Upper lobe of left lung (tissue), 6 donors: ENCODE data around the gene ERG. TPM values are rescaled to one million over a fixed set of nuclear protein-coding genes. Genes with fewer than 3 reads are reported as not detected.
A peak's percentile ranks its signal among the peaks of the same experiment; 100 is the strongest.

Source experiments
- ATAC-seq, 2 donors: fragments of 200-7000 bp; cut with Tn5 transposase; one replicate each; pipeline ENCODE4 v1.9.1; 2022; ENCODE audit warnings: mild to moderate bottlenecking in 2 of 2, moderate library complexity in 2 of 2; ENCODE audit not compliant: low FRiP score in 2 of 2
- DNase-seq, 2 donors: peaks; one replicate each; pipeline ENCODE4 v3.0.0-alpha.2; 2019 to 2020
- H3K27ac ChIP-seq, 4 donors: fragments of 200-600 bp; sonication (generic); one replicate each; pipeline ENCODE4 v1.5.1; 2016 to 2019
- H3K27me3 ChIP-seq, 4 donors: fragments of 200-600 bp; sonication (generic); one replicate each; pipeline ENCODE4 v1.5.1; 2017 to 2019
- H3K36me3 ChIP-seq, 4 donors: fragments of 200-600 bp; sonication (generic); one replicate each; pipeline ENCODE4 v1.5.1; 2016 to 2019
- H3K4me1 ChIP-seq, 4 donors: fragments of 200-600 bp; sonication (generic); one replicate each; pipeline ENCODE4 v1.5.1; 2018 to 2019
- H3K4me3 ChIP-seq, 4 donors: fragments of 200-600 bp; sonication (generic); one replicate each; pipeline ENCODE4 v1.5.1; 2017 to 2019; ENCODE audit warnings: mild to moderate bottlenecking in 2 of 4, moderate library complexity in 1 of 4
- H3K9me3 ChIP-seq, 4 donors: fragments of 200-600 bp; sonication (generic); one replicate each; pipeline ENCODE4 v1.5.1; 2018 to 2019
- EP300 ChIP-seq, 4 donors: sonication (generic); formaldehyde crosslinking; IDR thresholded peaks; one replicate each; pipeline ENCODE4 v1.5.1; 2017; ENCODE audit warnings: antibody characterized with exemption in 4 of 4, control low read depth in 2 of 4
- POLR2A ChIP-seq, 4 donors: fragments of 450-650 bp; IDR thresholded peaks; one replicate each; pipeline ENCODE4 v1.5.1; 2016 to 2017; ENCODE audit warnings: antibody characterized with exemption in 4 of 4, mild to moderate bottlenecking in 2 of 4
- POLR2AphosphoS5 ChIP-seq, 2 donors: sonication (generic); formaldehyde crosslinking; IDR thresholded peaks; one replicate each; pipeline ENCODE4 v1.5.1; 2017; ENCODE audit warnings: antibody characterized with exemption in 2 of 2
- WGBS, 2 donors: methylation state at CpG; one replicate each; pipeline ENCODE4 v1.1.5; 2017 to 2018; 5-methylcytosine and 5-hydroxymethylcytosine counted together
- total RNA-seq, 6 donors: library from RNA; depleted of rRNA in 4 of 6; stranded (reverse); fragments of >200 nt in 4 of 6; gene quantifications; one replicate each; pipeline versions ENCODE4 v1.1.0 to v1.2.1, GENCODE V29; 2016 to 2021
- TF ChIP-seq, protein P1 (sequence below), 6 experiments: fragments of 450-650 bp in 4 of 6; fragments of 200-600 bp in 2 of 6; sonication (generic) in 2 of 6; IDR thresholded peaks; one replicate each; pipeline ENCODE4 v1.5.1; 2016 to 2019; ENCODE audit warnings: antibody characterized with exemption in 6 of 6
- donor health status: DM: no; HTN: no; CAD: no; lungs with moderate emphysema.
- donor health status: DM: no; HTN: yes; CAD: no; lungs with severe emphysema.

ERG gene
- total RNA-seq, 6 donors from 2014 or later = 14.7 to 38.9 (median 18.1) TPM

GRCh38 chr21:38479641-38480525, 18.4 kb downstream of the ERG start:
- 65 to 75% methylated on average over 12 of the region's 12 CpGs for WGBS, 2 donors
- Histone ChIP-seq H3K36me3 (no peaks in the 10 kb centered on the region), H3K27ac (no peak overlapping the region), H3K27me3 (no peaks in the 10 kb centered on the region), H3K9me3 (no peaks in the 10 kb centered on the region), H3K4me3 (no peak overlapping the region), H3K4me1 (peaks cover 7 to 34% (median 25%) of the 10 kb centered on the region in 4 donors)
- no peak for ATAC-seq
- no peak for DNase-seq
- TF ChIP-seq EP300 (IDR thresholded peaks at IDR 0.05) = no peak
- TF ChIP-seq POLR2A (IDR thresholded peaks at IDR 0.05) = no peak
- TF ChIP-seq POLR2AphosphoS5 (IDR thresholded peaks at IDR 0.05) = no peak
- TF ChIP-seq, protein P1, sequence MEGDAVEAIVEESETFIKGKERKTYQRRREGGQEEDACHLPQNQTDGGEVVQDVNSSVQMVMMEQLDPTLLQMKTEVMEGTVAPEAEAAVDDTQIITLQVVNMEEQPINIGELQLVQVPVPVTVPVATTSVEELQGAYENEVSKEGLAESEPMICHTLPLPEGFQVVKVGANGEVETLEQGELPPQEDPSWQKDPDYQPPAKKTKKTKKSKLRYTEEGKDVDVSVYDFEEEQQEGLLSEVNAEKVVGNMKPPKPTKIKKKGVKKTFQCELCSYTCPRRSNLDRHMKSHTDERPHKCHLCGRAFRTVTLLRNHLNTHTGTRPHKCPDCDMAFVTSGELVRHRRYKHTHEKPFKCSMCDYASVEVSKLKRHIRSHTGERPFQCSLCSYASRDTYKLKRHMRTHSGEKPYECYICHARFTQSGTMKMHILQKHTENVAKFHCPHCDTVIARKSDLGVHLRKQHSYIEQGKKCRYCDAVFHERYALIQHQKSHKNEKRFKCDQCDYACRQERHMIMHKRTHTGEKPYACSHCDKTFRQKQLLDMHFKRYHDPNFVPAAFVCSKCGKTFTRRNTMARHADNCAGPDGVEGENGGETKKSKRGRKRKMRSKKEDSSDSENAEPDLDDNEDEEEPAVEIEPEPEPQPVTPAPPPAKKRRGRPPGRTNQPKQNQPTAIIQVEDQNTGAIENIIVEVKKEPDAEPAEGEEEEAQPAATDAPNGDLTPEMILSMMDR (IDR thresholded peaks at IDR 0.05) = no peak

DNA sequence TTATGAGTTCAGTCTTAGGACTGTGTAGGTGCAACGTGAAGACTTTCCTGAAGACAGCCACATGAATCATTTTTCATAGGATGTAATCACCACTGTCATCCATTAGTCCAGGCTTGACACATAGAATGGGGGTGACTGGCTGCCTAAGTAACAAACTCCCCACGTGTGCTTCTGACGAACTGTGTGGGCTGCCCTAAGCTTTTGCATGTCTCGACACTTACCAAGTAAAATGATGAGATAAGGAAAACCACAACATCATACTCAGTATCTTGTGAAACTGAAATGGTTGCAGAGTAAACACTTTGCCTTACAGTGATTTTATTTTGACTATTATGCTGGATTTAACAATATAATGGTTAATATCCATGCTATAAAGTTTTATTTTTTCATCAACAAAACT, 19.5 kb downstream of the ERG start:
- H3K27ac ChIP-seq = no peak overlapping the region
- H3K4me3 ChIP-seq = no peak overlapping the region
- no peaks in the 10 kb centered on the region for H3K9me3 ChIP-seq
- TF ChIP-seq, protein P1 (IDR thresholded peaks at IDR 0.05) = no peak
- TF ChIP-seq POLR2A (IDR thresholded peaks at IDR 0.05) (no peak), POLR2AphosphoS5 (IDR thresholded peaks at IDR 0.05) (no peak), EP300 (IDR thresholded peaks at IDR 0.05) (no peak)
- 27 to 30% methylated on average over 4 of the region's 4 CpGs for WGBS, 2 donors
- ATAC-seq (no peak), DNase-seq (no peak)
- no peaks in the 10 kb centered on the region for H3K36me3 ChIP-seq
- H3K4me1 ChIP-seq = peaks cover 9 to 40% (median 28%) of the 10 kb centered on the region in 4 donors
- no peaks in the 10 kb centered on the region for H3K27me3 ChIP-seq

DNA sequence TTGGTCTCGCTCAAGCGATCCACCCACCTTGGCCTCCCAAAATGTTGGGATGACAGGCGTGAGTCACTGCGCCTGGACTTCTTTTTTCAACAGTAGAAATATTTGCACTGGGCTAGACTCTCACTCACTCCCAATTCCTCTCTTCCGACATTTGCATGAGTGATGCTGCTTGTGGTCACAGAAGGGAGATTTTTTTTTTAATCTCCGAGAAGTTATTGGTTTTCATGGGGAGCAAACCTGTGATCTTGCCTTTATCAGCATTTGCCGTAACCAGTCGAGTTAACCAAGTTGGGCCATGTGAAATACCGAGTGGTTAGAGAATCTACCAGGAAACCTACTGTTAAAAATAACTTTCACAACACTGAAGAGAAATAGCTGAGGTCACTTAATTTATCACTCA, 21.1 kb downstream of the ERG start:
- peaks cover 10 to 39% (median 32%) of the 10 kb centered on the region in 4 donors for H3K4me1 ChIP-seq
- no peaks in the 10 kb centered on the region for H3K27me3 ChIP-seq
- no peak overlapping the region for H3K4me3 ChIP-seq
- no peaks in the 10 kb centered on the region for H3K9me3 ChIP-seq
- DNase-seq (no peak), ATAC-seq (no peak)
- H3K27ac ChIP-seq = peak overlapping the region in 2 of 4 donors; percentile 19 to 21
- H3K36me3 ChIP-seq = no peaks in the 10 kb centered on the region
- no peak for TF ChIP-seq POLR2A (IDR thresholded peaks at IDR 0.05)
- TF ChIP-seq EP300 (IDR thresholded peaks at IDR 0.05) = no peak
- TF ChIP-seq POLR2AphosphoS5 (IDR thresholded peaks at IDR 0.05) = no peak
- WGBS, 2 donors = 66 to 72% methylated on average over 9 of the region's 9 CpGs

DNA sequence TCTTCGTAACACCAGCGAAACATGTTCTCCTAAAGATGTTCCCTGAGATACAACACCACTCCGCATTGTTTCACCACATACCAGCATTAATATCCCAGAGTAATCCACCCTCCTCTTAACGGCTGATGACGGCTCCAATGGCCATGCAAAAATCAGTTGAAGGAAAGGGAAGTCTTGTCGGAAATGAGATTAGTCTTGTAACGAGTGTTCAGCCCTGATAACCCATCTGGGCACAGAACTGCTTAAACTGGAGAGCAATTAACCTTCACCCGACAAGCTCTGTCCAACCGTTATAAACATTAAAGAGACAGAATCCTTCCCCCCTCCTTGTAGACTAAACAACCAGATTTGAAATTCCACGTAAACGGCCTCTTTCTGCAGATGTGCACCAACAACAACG, 21.9 kb downstream of the ERG start:
- Histone ChIP-seq H3K36me3 (no peaks in the 10 kb centered on the region), H3K4me3 (no peak overlapping the region), H3K27ac (peak overlapping the region; percentile 47 to 82 (median 64)), H3K9me3 (no peaks in the 10 kb centered on the region), H3K27me3 (no peaks in the 10 kb centered on the region), H3K4me1 (peaks cover 10 to 41% (median 35%) of the 10 kb centered on the region in 4 donors)
- 23 to 29% methylated on average over 10 to 12 of the region's 12 CpGs for WGBS, 2 donors
- TF ChIP-seq, protein P1 (IDR thresholded peaks at IDR 0.05) = no peak
- TF ChIP-seq POLR2A (IDR thresholded peaks at IDR 0.05) (no peak), POLR2AphosphoS5 (IDR thresholded peaks at IDR 0.05) (peak; percentile 85 to 92), EP300 (IDR thresholded peaks at IDR 0.05) (peak in 2 of 4 donors; percentile 95)
- no peak for DNase-seq
- ATAC-seq = peak in 1 of 2 donors; percentile 64

GRCh38 chr21:38475519-38475918, 22.8 kb downstream of the ERG start:
- Histone ChIP-seq H3K9me3 (no peaks in the 10 kb centered on the region), H3K27me3 (no peaks in the 10 kb centered on the region), H3K4me1 (peaks cover 10 to 44% (median 35%) of the 10 kb centered on the region in 4 donors), H3K36me3 (no peaks in the 10 kb centered on the region), H3K27ac (peak overlapping the region; percentile 47 to 82 (median 64)), H3K4me3 (no peak overlapping the region)
- TF ChIP-seq, protein P1 (IDR thresholded peaks at IDR 0.05) = no peak
- TF ChIP-seq POLR2A (IDR thresholded peaks at IDR 0.05) (no peak), POLR2AphosphoS5 (IDR thresholded peaks at IDR 0.05) (no peak), EP300 (IDR thresholded peaks at IDR 0.05) (no peak)
- WGBS, 2 donors = 52 to 61% methylated on average over 6 of the region's 6 CpGs
- ATAC-seq (no peak), DNase-seq (no peak)
